HL-60 (cell line): ENCODE measurements around the gene PLEKHG3.

Experiments
- CTCF ChIP-seq: IDR thresholded peaks from one replicate; pipeline ENCODE4 v1.5.1; 2011; ENCODE audit warnings: low read length, control low read depth, inconsistent platforms; ENCODE audit not compliant: insufficient read depth
- POLR2AphosphoS5 ChIP-seq: IDR thresholded peaks from 2 replicates; pipeline ENCODE4 v1.6.1; 2012; ENCODE audit warnings: low read depth
- REST ChIP-seq: IDR thresholded peaks from 2 replicates; pipeline ENCODE4 v1.6.1; 2012; ENCODE audit warnings: low read depth; ENCODE audit not compliant: insufficient replicate concordance
- SPI1 ChIP-seq: IDR thresholded peaks from 2 replicates; pipeline ENCODE4 v1.6.1; 2012; ENCODE audit warnings: low read depth, mild to moderate bottlenecking, borderline replicate concordance

- TF ChIP-seq CTCF = no peak
- TF ChIP-seq POLR2AphosphoS5 = no peak
- no peak for TF ChIP-seq SPI1
- TF ChIP-seq REST = no peak
These were observed 59.8 kb downstream of the PLEKHG3 start for GRCh38 chr14:64763801-64764621.
